SK-N-SH treated with all-trans-retinoic acid at 6 μM for 48 hours (cell line): Measurements from ENCODE around the gene IFI30.

Experiments used
- BACH2 ChIP-seq: fragments of 250-450 bp; sonication (Bioruptor Pico); IDR thresholded peaks from 2 replicates; pipeline ENCODE4 v1.9.0; 2021; ENCODE audit warnings: mild to moderate bottlenecking, borderline replicate concordance
- CSRNP3 ChIP-seq: fragments of 250-450 bp; sonication (Bioruptor Pico); IDR thresholded peaks from 2 replicates; pipeline ENCODE4 v1.5.1; 2021; ENCODE audit warnings: mild to moderate bottlenecking, moderate library complexity
- ISL1 ChIP-seq: fragments of 250-450 bp; sonication (Bioruptor Pico); IDR thresholded peaks from 2 replicates; pipeline ENCODE4 v2.1.2; 2022; ENCODE audit warnings: mild to moderate bottlenecking, moderate library complexity
- PATZ1 ChIP-seq: fragments of 250-450 bp; sonication (Bioruptor Pico); IDR thresholded peaks from 2 replicates; pipeline ENCODE4 v1.8.0; 2020; ENCODE audit warnings: mild to moderate bottlenecking, moderate library complexity, borderline replicate concordance
- POU6F1 ChIP-seq: fragments of 250-450 bp; sonication (Bioruptor Pico); IDR thresholded peaks from 2 replicates; pipeline ENCODE4 v1.8.0; 2021; ENCODE audit warnings: low read depth, mild to moderate bottlenecking, moderate library complexity, borderline replicate concordance
- TCF4 ChIP-seq: fragments of 250-450 bp; sonication (Bioruptor Pico); IDR thresholded peaks from 2 replicates; pipeline ENCODE4 v1.8.0; 2021; ENCODE audit warnings: mild to moderate bottlenecking, moderate library complexity, borderline replicate concordance
- TOX ChIP-seq: fragments of 250-450 bp; sonication (Bioruptor Pico); IDR thresholded peaks from 2 replicates; pipeline ENCODE4 v1.8.0; 2021; ENCODE audit warnings: mild to moderate bottlenecking, moderate library complexity, borderline replicate concordance

GRCh38 chr19:18171605-18172327 lies 1.8 kb upstream of the IFI30 start:
- TF ChIP-seq POU6F1 (CRISPR knock-in tag) (no peak), CSRNP3 (CRISPR knock-in tag) (no peak), BACH2 (CRISPR knock-in tag) (no peak), ISL1 (CRISPR knock-in tag) (no peak), TCF4 (CRISPR knock-in tag) (no peak), PATZ1 (CRISPR knock-in tag) (no peak), TOX (CRISPR knock-in tag) (no peak)
